Spleen (tissue), 11 donors: ENCODE measurements around the gene KIAA0825. TPM values are rescaled to one million over a fixed set of nuclear protein-coding genes. Genes with fewer than 3 reads are reported as not detected.

ENCODE experiments used
- DNase-seq: peaks from one replicate; pipeline ENCODE4 v3.0.0-alpha.2; 2020
- H3K27ac ChIP-seq, 8 donors: fragments of 200-600 bp; sonication (generic) in 7 of 8; 1 replicate in 4 of 8; 2 replicates in 4 of 8; pipeline versions ENCODE4 v1.5.0 to v1.8.0; 2016 to 2021; ENCODE audit warnings: inconsistent platforms in 4 of 8, mild to moderate bottlenecking in 4 of 8, moderate library complexity in 1 of 8
- H3K27me3 ChIP-seq, 7 donors: fragments of 200-600 bp; sonication (generic) in 6 of 7; replicated peaks in 1 of 7; 1 replicate in 4 of 7; 2 replicates in 3 of 7; pipeline versions ENCODE4 v1.5.0 to v1.8.0; 2016 to 2021; ENCODE audit warnings: inconsistent platforms in 3 of 7, mild to moderate bottlenecking in 1 of 7
- H3K36me3 ChIP-seq, 6 donors: fragments of 200-600 bp; sonication (generic) in 5 of 6; 1 replicate in 4 of 6; 2 replicates in 2 of 6; pipeline versions ENCODE4 v1.5.0 to v1.8.0; 2016 to 2021; ENCODE audit warnings: inconsistent platforms in 2 of 6
- H3K4me1 ChIP-seq, 6 donors: fragments of 200-600 bp; sonication (generic) in 5 of 6; 1 replicate in 3 of 6; 2 replicates in 3 of 6; pipeline versions ENCODE4 v1.5.0 to v1.8.0; 2016 to 2021; ENCODE audit warnings: inconsistent platforms in 3 of 6
- H3K4me3 ChIP-seq, 8 donors: fragments of 200-600 bp; sonication (generic) in 7 of 8; 1 replicate in 4 of 8; 2 replicates in 4 of 8; pipeline versions ENCODE4 v1.5.0 to v1.8.0; 2016 to 2021; ENCODE audit warnings: inconsistent platforms in 4 of 8, mild to moderate bottlenecking in 4 of 8, moderate library complexity in 2 of 8
- H3K9me3 ChIP-seq, 8 donors: fragments of 200-600 bp; sonication (generic) in 7 of 8; 1 replicate in 4 of 8; 2 replicates in 4 of 8; pipeline versions ENCODE4 v1.5.0 to v1.8.0; 2016 to 2021; ENCODE audit warnings: inconsistent platforms in 4 of 8
- CTCF ChIP-seq, 11 experiments: fragments of 200-600 bp in 7 of 11; fragments of 450-650 bp in 4 of 11; sonication (generic) in 4 of 11; IDR thresholded peaks in 8 of 11; conservative IDR thresholded peaks in 3 of 11; 1 replicate in 7 of 11; 2 replicates in 4 of 11; pipeline versions ENCODE4 v1.4.0 to v1.8.0; 2016 to 2021; ENCODE audit warnings: antibody characterized with exemption in 11 of 11, inconsistent platforms in 4 of 11, mild to moderate bottlenecking in 1 of 11
- POLR2A ChIP-seq, 3 donors: fragments of 450-650 bp; IDR thresholded peaks; one replicate each; pipeline ENCODE4 v1.5.1; 2017; ENCODE audit warnings: antibody characterized with exemption in 3 of 3, mild to moderate bottlenecking in 1 of 3
- POLR2AphosphoS5 ChIP-seq, 3 donors: sonication (generic); formaldehyde crosslinking; IDR thresholded peaks; one replicate each; pipeline ENCODE4 v1.5.1; 2017; ENCODE audit warnings: antibody characterized with exemption in 3 of 3
- WGBS, 5 donors: extraction: QIAGEN DNeasy Blood & Tissue Kit in 3 of 5; methylation state at CpG; one replicate each; pipeline versions ENCODE4 v1.1.5 to v1.1.7; 2013 to 2018; 5-methylcytosine and 5-hydroxymethylcytosine counted together
- intact Hi-C: fragments of 100-400 bp; cut with DNase I; formaldehyde crosslinking; loops from one replicate; pipeline ENCODE4 v1.15.0; 2023; ENCODE audit warnings: low total_unique reads
- polyA plus RNA-seq, 3 donors: library from polyadenylated mRNA; stranded (reverse); fragments of 200-250 nt; gene quantifications; one replicate each; pipeline ENCODE4 v1.2.1, GENCODE V29; 2013
- total RNA-seq, 7 donors: library from RNA; depleted of rRNA in 3 of 7; stranded (reverse); fragments of >200 nt in 3 of 7; fragmentation: NEBNext Ultra II Directional in 4 of 7; extraction: Animal tissue kit (Norgen Biotek cat#: 25700) in 4 of 7; gene quantifications; one replicate each; pipeline versions ENCODE4 v1.1.0 to v1.2.1, GENCODE V29; 2016 to 2021
- donor health status: healthy with polysubstance abuse.
- donor health status: DM: no; HTN: no; CAD: no; lungs with moderate emphysema.
- donor health status: DM: no; HTN: no; CAD: no.
- donor health status: Bipolar disorder and iron deficiency.
- donor health status: healthy.
- donor health status: DM: no; HTN: no; CAD: no.
- donor health status: DM: yes; HTN: yes; CAD: no.

Gene KIAA0825
- total and polyA plus RNA-seq, 10 donors, result 0.20 to 13.5 (median 6.0) TPM

GRCh38 chr5:94168151-94168550, 450.3 kb downstream of the KIAA0825 start:
- WGBS, 5 donors, result 89 to 95% (median 89%) methylated on average over 2 of the region's 2 CpGs
- H3K27ac ChIP-seq, result no peak overlapping the region
- H3K27me3 ChIP-seq, result no peaks in the 10 kb centered on the region
- intact Hi-C loops, result no loop called here
- peaks cover 0 to 11% (median 0%) of the 10 kb centered on the region in 8 donors for H3K9me3 ChIP-seq
- no peak overlapping the region for H3K4me3 ChIP-seq
- no peaks in the 10 kb centered on the region for H3K36me3 ChIP-seq
- DNase-seq, result no peak
- TF ChIP-seq POLR2AphosphoS5 (IDR thresholded peaks at IDR 0.05), result no peak
- TF ChIP-seq POLR2A (IDR thresholded peaks at IDR 0.05), result no peak
- no peaks in the 10 kb centered on the region for H3K4me1 ChIP-seq

DNA sequence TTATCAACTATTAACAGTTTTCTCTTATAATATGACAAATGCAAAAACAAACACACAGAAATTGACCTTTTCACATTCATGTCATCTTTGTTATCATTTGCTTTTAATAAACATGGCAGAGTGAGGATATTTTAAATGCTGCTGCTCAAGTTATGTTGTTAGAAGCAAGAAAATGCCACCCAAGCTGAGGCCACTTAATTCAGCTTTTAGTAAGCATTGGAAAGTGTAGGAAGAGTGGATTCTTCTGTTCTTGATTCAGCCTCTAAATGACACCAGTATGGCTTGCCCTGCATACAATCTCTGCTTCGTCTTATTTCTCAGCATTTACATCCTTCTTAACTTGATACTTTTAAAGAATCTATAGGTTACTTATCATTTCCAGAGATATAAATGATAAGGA, 456.6 kb downstream of the KIAA0825 start:
- Histone ChIP-seq H3K4me1 (no peaks in the 10 kb centered on the region), H3K27me3 (no peaks in the 10 kb centered on the region), H3K9me3 (peaks cover 0 to 8% (median 0%) of the 10 kb centered on the region in 8 donors), H3K4me3 (no peak overlapping the region), H3K27ac (no peak overlapping the region), H3K36me3 (no peaks in the 10 kb centered on the region)
- no peak for DNase-seq
- intact Hi-C loops, result no loop called here
- TF ChIP-seq POLR2A (IDR thresholded peaks at IDR 0.05), result no peak
- TF ChIP-seq CTCF (IDR thresholded peaks at IDR 0.05 in 8 of 11, conservative IDR thresholded peaks at IDR 0.05 in 3 of 11), result no peak
- TF ChIP-seq POLR2AphosphoS5 (IDR thresholded peaks at IDR 0.05), result no peak
- WGBS, 5 donors, result 79 to 96% (median 89%) methylated on average over 1 of the region's 1 CpG

DNA sequence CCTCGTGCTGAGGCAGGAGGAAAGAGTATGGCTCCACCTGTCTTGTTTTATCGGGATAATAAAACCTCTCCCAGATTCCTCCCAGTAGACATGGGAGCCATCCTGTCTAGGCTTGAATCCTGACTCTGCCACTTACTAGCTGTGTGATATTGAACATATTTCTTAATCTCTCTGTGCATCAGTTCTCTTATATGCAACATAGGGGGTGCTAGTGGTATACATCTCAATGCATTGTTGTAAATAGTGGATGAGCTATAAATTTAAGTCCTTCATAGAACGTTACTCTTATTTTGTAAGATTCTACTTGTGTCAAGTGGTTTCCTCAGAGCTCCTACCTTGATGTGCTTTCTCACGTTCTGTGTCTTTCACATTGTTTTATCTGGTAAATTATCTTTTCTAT, 459.3 kb downstream of the KIAA0825 start:
- no peaks in the 10 kb centered on the region for H3K36me3 ChIP-seq
- TF ChIP-seq POLR2A (IDR thresholded peaks at IDR 0.05) (no peak), CTCF (IDR thresholded peaks at IDR 0.05 in 8 of 11, conservative IDR thresholded peaks at IDR 0.05 in 3 of 11) (no peak), POLR2AphosphoS5 (IDR thresholded peaks at IDR 0.05) (no peak)
- DNase-seq, result no peak

GRCh38 chr5:94157704-94158539, 460.5 kb downstream of the KIAA0825 start:
- Histone ChIP-seq H3K36me3 (no peaks in the 10 kb centered on the region), H3K4me1 (no peaks in the 10 kb centered on the region), H3K4me3 (no peak overlapping the region), H3K27me3 (no peaks in the 10 kb centered on the region), H3K9me3 (no peaks in the 10 kb centered on the region), H3K27ac (no peak overlapping the region)
- no peak for TF ChIP-seq POLR2AphosphoS5 (IDR thresholded peaks at IDR 0.05)
- TF ChIP-seq POLR2A (IDR thresholded peaks at IDR 0.05), result no peak
- no peak for TF ChIP-seq CTCF (IDR thresholded peaks at IDR 0.05 in 8 of 11, conservative IDR thresholded peaks at IDR 0.05 in 3 of 11)
- no peak for DNase-seq
- intact Hi-C loops, result no loop called here
- WGBS, 5 donors, result 64 to 82% (median 71%) methylated on average over 4 of the region's 4 CpGs

More for the DNA sequence above, 459.3 kb downstream of the KIAA0825 start:
- Histone ChIP-seq H3K4me1 (no peaks in the 10 kb centered on the region), H3K9me3 (peaks cover 0 to 4% (median 0%) of the 10 kb centered on the region in 8 donors), H3K27me3 (no peaks in the 10 kb centered on the region), H3K27ac (no peak overlapping the region), H3K4me3 (no peak overlapping the region)
- intact Hi-C loops, result no loop called here
- WGBS, 5 donors, result 82 to 92% (median 86%) methylated on average over 4 of the region's 4 CpGs
